K562 (cell line): ENCODE results near the gene ACTG2. TPM values are rescaled to one million over a fixed set of nuclear protein-coding genes. Genes with fewer than 3 reads are reported as not detected.

Source experiments
- ATAC-seq: fragments of 200-7000 bp; cut with Tn5 transposase; 3 replicates; pipeline ENCODE4 v1.9.1; 2020; ENCODE audit warnings: moderate library complexity
- BruUV-seq: library from RNA; stranded (reverse); fragments of 400-500 nt; replicated peaks from 2 replicates; lab custom pipeline; 2021; lab: Mats Ljungman, UMichigan
- CTCF ChIA-PET: fragments of 300-600 bp; formaldehyde crosslinking; extraction: SDS; loops from one replicate; lab custom pipeline; 2021; ENCODE audit warnings: low intra/inter-chr PET ratio; lab: Yijun Ruan, JAX
- POLR2A ChIA-PET: fragments of 300-600, 350-650 bp; sonication (Branson Sonifier 250); formaldehyde crosslinking; extraction: SDS; loops from one replicate; lab custom pipeline; 2021; ENCODE audit warnings: antibody characterized with exemption, inconsistent platforms; lab: Yijun Ruan, JAX
- DNase-seq, 4 experiments: peaks; one replicate each; pipeline versions ENCODE4 v3.0.0 to v3.0.0-alpha.2; 2011 to 2018; ENCODE audit warnings: low spot score in 3 of 4, mixed read lengths in 3 of 4; ENCODE audit errors: extremely low read depth in 1 of 4
- FAIRE-seq: peaks from 2 replicates; lab custom pipeline; 2011; peaks lifted over from hg19 to GRCh38; lab: Jason Lieb, UNC
- H2AFZ ChIP-seq: 2 replicates; pipeline ENCODE4 v1.6.0; 2011; ENCODE audit warnings: low read depth, low read length, control low read depth, inconsistent platforms
- H3K27ac ChIP-seq: fragments of 200-600 bp; 3 replicates; pipeline ENCODE4 v1.8.0; 2011; ENCODE audit warnings: low read depth, mild to moderate bottlenecking, control low read depth, inconsistent platforms, low read length, moderate library complexity, mixed read lengths; ENCODE audit errors: extremely low read depth
- H3K27me3 ChIP-seq, 2 experiments: fragments of 300-600 bp in 1 of 2; 2 replicates in 1 of 2; 3 replicates in 1 of 2; pipeline versions ENCODE4 v1.6.0 to v1.8.0; 2011; ENCODE audit warnings: inconsistent platforms in 2 of 2, low read length in 2 of 2, mild to moderate bottlenecking in 1 of 2, mixed read lengths in 1 of 2, moderate library complexity in 1 of 2; ENCODE audit not compliant: control insufficient read depth in 2 of 2, insufficient read depth in 2 of 2
- H3K36me3 ChIP-seq: fragments of 300-600 bp; 3 replicates; pipeline ENCODE4 v1.8.0; 2011; ENCODE audit warnings: mild to moderate bottlenecking, low read length, inconsistent platforms; ENCODE audit not compliant: control insufficient read depth, insufficient read depth
- H3K4me1 ChIP-seq, 2 experiments: fragments of 200-600 bp in 1 of 2; replicated peaks in 1 of 2; 2 replicates in 1 of 2; 3 replicates in 1 of 2; pipeline versions ENCODE4 v1.5.1 to v1.8.0; 2011; ENCODE audit warnings: inconsistent platforms in 2 of 2, low read length in 2 of 2, mild to moderate bottlenecking in 1 of 2, mixed read lengths in 1 of 2, moderate library complexity in 1 of 2; ENCODE audit not compliant: control insufficient read depth in 2 of 2, insufficient read depth in 2 of 2
- H3K4me2 ChIP-seq: 2 replicates; pipeline ENCODE4 v1.6.1; 2011; ENCODE audit warnings: low read length, control low read depth, inconsistent platforms, mixed read lengths; ENCODE audit not compliant: insufficient read depth
- H3K4me3 ChIP-seq: fragments of 200-600 bp; sonication (generic), shearing (Covaris generic); 2 replicates; pipeline ENCODE4 v1.5.1; 2016; ENCODE audit warnings: control low read depth, inconsistent platforms
- H3K79me2 ChIP-seq: fragments of 200-600 bp; 3 replicates; pipeline ENCODE4 v1.8.0; 2011; ENCODE audit warnings: low read length, inconsistent platforms; ENCODE audit not compliant: control insufficient read depth, insufficient read depth
- H3K9ac ChIP-seq, 2 experiments: 2 replicates each; pipeline versions ENCODE4 v1.6.0 to v1.6.1; 2011; ENCODE audit warnings: low read depth in 2 of 2, low read length in 2 of 2, control low read depth in 1 of 2, inconsistent platforms in 1 of 2, mild to moderate bottlenecking in 1 of 2, mixed read lengths in 1 of 2; ENCODE audit not compliant: insufficient read depth in 1 of 2
- H3K9me1 ChIP-seq: one replicate; pipeline ENCODE4 v1.6.0; 2011; ENCODE audit warnings: inconsistent platforms, mild to moderate bottlenecking, low read length, moderate library complexity; ENCODE audit not compliant: control insufficient read depth, insufficient read depth
- H3K9me3 ChIP-seq: replicated peaks from 2 replicates; pipeline ENCODE4 v1.5.1; 2011; ENCODE audit warnings: low read depth, low read length, inconsistent platforms; ENCODE audit not compliant: control insufficient read depth, insufficient read depth
- H4K20me1 ChIP-seq: replicated peaks from 2 replicates; pipeline ENCODE4 v1.6.1; 2011; ENCODE audit warnings: low read length, inconsistent platforms, mixed read lengths; ENCODE audit not compliant: control insufficient read depth, insufficient read depth
- DACH1 ChIP-seq: fragments of 450-650 bp; IDR thresholded peaks from 2 replicates; pipeline ENCODE4 v1.6.1; 2018; ENCODE audit not compliant: partially characterized antibody
- MAFK ChIP-seq: IDR thresholded peaks from 2 replicates; pipeline ENCODE4 v1.6.1; 2011; ENCODE audit warnings: low read length, improper control_type of control experiment
- SUPT5H ChIP-seq: fragments of 450-650 bp; IDR thresholded peaks from 2 replicates; pipeline ENCODE4 v1.6.1; 2016
- TAF9B ChIP-seq: fragments of 450-650 bp; IDR thresholded peaks from 2 replicates; pipeline ENCODE4 v1.6.1; 2018; ENCODE audit warnings: mild to moderate bottlenecking; ENCODE audit not compliant: partially characterized antibody
- TEAD4 ChIP-seq, 2 experiments: sonication (generic) in 1 of 2; formaldehyde crosslinking in 1 of 2; IDR thresholded peaks; 2 replicates each; pipeline versions ENCODE4 v1.6.1 to v1.8.0; 2012 to 2022; ENCODE audit warnings: borderline replicate concordance in 1 of 2, inconsistent platforms in 1 of 2, low read length in 1 of 2, mild to moderate bottlenecking in 1 of 2, missing genetic modification reagents in 1 of 2
- XRCC4 ChIP-seq: IDR thresholded peaks from one replicate; pipeline ENCODE4 v1.6.1; 2011; ENCODE audit not compliant: insufficient read depth, insufficient read length; ENCODE audit errors: extremely low read depth
- ZNF134 ChIP-seq: fragments of 250-450 bp; sonication (Bioruptor Pico); conservative IDR thresholded peaks from 2 replicates; pipeline ENCODE4 v1.4.0; 2020
- ZNF316 ChIP-seq: fragments of 450-650 bp; IDR thresholded peaks from 2 replicates; pipeline ENCODE4 v1.6.1; 2016
- WGBS: fragments of 100-300 bp; shearing (Covaris generic); methylation state at CpG from one replicate; pipeline ENCODE4 v1.1.6; 2016; ENCODE audit warnings: low coverage, mixed read lengths; ENCODE audit not compliant: insufficient coverage; ENCODE audit errors: missing lambda C conversion rate; 5-methylcytosine and 5-hydroxymethylcytosine counted together
- in situ Hi-C: fragments of 300-500 bp; cut with MboI; formaldehyde crosslinking; loops from 4 replicates; pipeline ENCODE4 v1.15.0; 2018; ENCODE audit warnings: inconsistent platforms, mixed read lengths
- intact Hi-C: fragments of 100-400 bp; cut with micrococcal nuclease; formaldehyde crosslinking; loops from 2 replicates; pipeline ENCODE4 v1.14.2; 2022
- polyA plus RNA-seq, 8 experiments: library from polyadenylated mRNA; depleted of rRNA in 4 of 8; stranded (reverse) in 5 of 8; unstranded in 3 of 8; fragments of >200 nt; fragmentation: Nextera tagmentation in 2 of 8; fragmentation: Illumina TruSeq in 1 of 8; extraction: Ambion mirVana in 2 of 8; extraction: Trizol in 1 of 8; gene quantifications; 2 replicates each; pipeline versions ENCODE4 v1.2.1 to v1.2.3, GENCODE V29; 2011 to 2014; ENCODE audit warnings: inconsistent platforms in 1 of 8, missing spikeins in 1 of 8
- total RNA-seq, 7 experiments: library from RNA; depleted of rRNA in 6 of 7; stranded (reverse); fragments of >200 nt in 6 of 7; fragmentation: Illumina TruSeq in 2 of 7; extraction: Trizol in 2 of 7; gene quantifications; 2 replicates each; pipeline versions ENCODE4 v1.2.1 to v1.2.3, GENCODE V29; 2011 to 2021; ENCODE audit warnings: low replicate concordance in 1 of 7

Gene ACTG2
- total and polyA plus RNA-seq, 9 of the 15 experiments (the other 6 are each of a cell fraction or from before 2014, with no cell fraction given), result 0.06 to 0.60 TPM; not detected in 7

GRCh38 chr2:73931531-73932500, 39.0 kb downstream of the ACTG2 start:
- intact Hi-C loops, result no loop called here

DNA sequence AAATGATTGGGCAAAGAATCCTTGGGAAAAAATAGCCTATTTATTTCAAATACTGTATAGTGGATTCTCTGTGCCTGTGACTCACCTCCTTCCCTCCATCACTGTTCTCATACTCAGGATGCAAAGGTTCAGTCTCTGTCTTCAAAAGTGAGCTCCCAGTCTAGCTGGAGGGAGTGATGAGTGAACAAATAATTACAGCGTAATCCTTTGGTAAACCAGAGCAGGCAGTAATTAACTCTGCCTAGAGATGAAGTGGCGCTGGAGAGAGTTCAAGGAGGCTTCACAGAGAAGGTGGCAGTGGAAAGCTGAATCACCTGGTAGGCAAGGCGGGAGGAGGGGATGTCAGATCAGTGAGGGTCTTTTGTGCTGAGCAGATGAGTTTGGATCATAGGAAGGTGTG, 40.4 kb downstream of the ACTG2 start:
- intact Hi-C loops, result no loop called here
- H4K20me1 ChIP-seq, result peaks cover 41% of the 10 kb centered on the region

More at GRCh38 chr2:73931531-73932500, 39.0 kb downstream of the ACTG2 start:
- in situ Hi-C loops, result no loop called here
- DNase-seq (no peak), FAIRE-seq (no peak), ATAC-seq (no peak)
- peaks cover 92% of the 10 kb centered on the region for H3K79me2 ChIP-seq
- ChIA-PET POLR2A (no interaction called here), CTCF (no interaction called here)
- 0 out of 2 replicates have a peak, but pooled peaks have one; percentile 25 for TF ChIP-seq SUPT5H
- no peak for TF ChIP-seq ZNF134
- no peaks in the 10 kb centered on the region for H3K9me3 ChIP-seq
- no peak overlapping the region for H3K27ac ChIP-seq
- H3K9ac ChIP-seq, result no peak overlapping the region; a peak in 1 of 4 replicates
- 89% methylated on average over 6 of the region's 7 CpGs for WGBS
- H3K4me1 ChIP-seq, result peaks cover 9 to 24% of the 10 kb centered on the region in 2 experiments; a peak in 4 of 5 replicates
- H3K4me3 ChIP-seq, result no peak overlapping the region
- H3K4me2 ChIP-seq, result no peak overlapping the region; the same call in 1 of the 2 replicates
- H3K9me1 ChIP-seq, result peaks cover 2% of the 10 kb centered on the region
- BruUV-seq, result no TSS peak
- H3K36me3 ChIP-seq, result peaks cover 75% of the 10 kb centered on the region; the same call in 2 of the 3 replicates
- H3K27me3 ChIP-seq, result no peaks in the 10 kb centered on the region
- peaks cover 29% of the 10 kb centered on the region for H4K20me1 ChIP-seq
- H2AFZ ChIP-seq, result no peak overlapping the region

More for the DNA sequence above, 40.4 kb downstream of the ACTG2 start:
- ATAC-seq (no peak), DNase-seq (no peak), FAIRE-seq (no peak)
- Histone ChIP-seq H3K36me3 (peaks cover 83% of the 10 kb centered on the region; the same call in 2 of the 3 replicates), H3K79me2 (peaks cover 92% of the 10 kb centered on the region), H3K27ac (no peak overlapping the region), H2AFZ (no peak overlapping the region), H3K4me3 (no peak overlapping the region), H3K9me1 (peaks cover 3% of the 10 kb centered on the region), H3K4me1 (peaks cover 3 to 21% of the 10 kb centered on the region in 2 experiments; a peak in 3 of 5 replicates), H3K9me3 (no peaks in the 10 kb centered on the region), H3K27me3 (no peaks in the 10 kb centered on the region), H3K9ac (peak overlapping the region in 1 of 2 experiments; percentile 26; a peak in 1 of 4 replicates), H3K4me2 (no peak overlapping the region)
- ChIA-PET POLR2A (interaction anchor here (0.6 to 1.2 kb wide), 2 partner anchors 11 to 70 kb away, joined by 4 to 6 read pairs; no protein-coding TSS in a partner anchor), CTCF (no interaction called here)
- 96% methylated on average over 3 of the region's 3 CpGs for WGBS
- in situ Hi-C loops, result no loop called here
- BruUV-seq, result no TSS peak
- TF ChIP-seq ZNF316 (no peak), XRCC4 (no peak), MAFK (no peak), TAF9B (no peak), DACH1 (no peak), TEAD4 (IDR thresholded peaks at IDR 0.05; ENCODE audit: low read length) (no peak), TEAD4 (CRISPR knock-in tag; IDR thresholded peaks at IDR 0.05; ENCODE audit: borderline replicate concordance) (no peak)
